GM23338 (cell line): Measurements from ENCODE around the gene NAXE.

Experiments
- CTCF ChIP-seq, 2 experiments: fragments of 200-600 bp in 1 of 2; sonication (generic) in 1 of 2; conservative IDR thresholded peaks; 2 replicates each; pipeline versions ENCODE4 v1.5.1 to v1.6.1; 2016 to 2017; ENCODE audit warnings: antibody characterized with exemption in 2 of 2, low read depth in 2 of 2, mild to moderate bottlenecking in 2 of 2, moderate library complexity in 1 of 2
- EZH2 ChIP-seq: fragments of 200-600 bp; sonication (generic); IDR thresholded peaks from one replicate; pipeline ENCODE4 v1.8.0; 2017; ENCODE audit warnings: antibody characterized with exemption, mild to moderate bottlenecking, low read depth; ENCODE audit not compliant: unreplicated experiment
- EZH2phosphoT487 ChIP-seq: fragments of 200-600 bp; sonication (generic); IDR thresholded peaks from one replicate; pipeline ENCODE4 v1.8.1; 2018; ENCODE audit warnings: antibody characterized with exemption; ENCODE audit not compliant: unreplicated experiment
- JUNB ChIP-seq: IDR thresholded peaks from one replicate; pipeline ENCODE4 v1.6.1; 2016; ENCODE audit warnings: antibody characterized with exemption; ENCODE audit not compliant: unreplicated experiment
- POLR2AphosphoS5 ChIP-seq: IDR thresholded peaks from 2 replicates; pipeline ENCODE4 v1.6.1; 2016; ENCODE audit warnings: antibody characterized with exemption, low read depth
- REST ChIP-seq: IDR thresholded peaks from one replicate; pipeline ENCODE4 v1.6.1; 2018; ENCODE audit warnings: antibody characterized with exemption; ENCODE audit not compliant: unreplicated experiment
- ZNF114 ChIP-seq: fragments of 250-450 bp; sonication (Bioruptor Pico); IDR thresholded peaks from 2 replicates; pipeline ENCODE4 v1.5.0; 2020; ENCODE audit warnings: mild to moderate bottlenecking, moderate library complexity

- TF ChIP-seq CTCF (conservative IDR thresholded peaks at IDR 0.05; ENCODE audit: low read depth in 2 of 2) (no peak), POLR2AphosphoS5 (no peak), REST (no peak), EZH2 (no peak), EZH2phosphoT487 (no peak), ZNF114 (CRISPR knock-in tag) (no peak), JUNB (no peak)
Measured at GRCh38 chr1:156586892-156587477, 4.6 kb upstream of the NAXE start.
